Tibial nerve (tissue), 4 donors: ENCODE data around the gene PDE1A. TPM values are rescaled to one million over a fixed set of nuclear protein-coding genes. Genes with fewer than 3 reads are reported as not detected.

Experiments
- DNase-seq, 2 donors: peaks; one replicate each; pipeline ENCODE4 v3.0.0-alpha.2; 2019; ENCODE audit warnings: low spot score in 2 of 2
- H3K27ac ChIP-seq, 4 donors: fragments of 200-600 bp; sonication (generic) in 3 of 4; one replicate each; pipeline ENCODE4 v1.5.1; 2017 to 2019; ENCODE audit warnings: mild to moderate bottlenecking in 1 of 4
- H3K27me3 ChIP-seq, 2 donors: fragments of 200-600 bp; sonication (generic) in 1 of 2; one replicate each; pipeline versions ENCODE4 v1.5.1 to v1.6.0; 2017 to 2019
- H3K36me3 ChIP-seq, 3 donors: fragments of 200-600 bp; sonication (generic); one replicate each; pipeline ENCODE4 v1.5.1; 2018 to 2019
- H3K4me1 ChIP-seq, 4 donors: fragments of 200-600 bp; sonication (generic) in 3 of 4; one replicate each; pipeline ENCODE4 v1.5.1; 2017 to 2019
- H3K4me3 ChIP-seq, 4 donors: fragments of 200-600 bp; sonication (generic) in 3 of 4; one replicate each; pipeline ENCODE4 v1.5.1; 2017 to 2019; ENCODE audit warnings: mild to moderate bottlenecking in 1 of 4, moderate library complexity in 1 of 4
- H3K9me3 ChIP-seq, 4 donors: fragments of 200-600 bp; sonication (generic) in 3 of 4; one replicate each; pipeline ENCODE4 v1.5.1; 2017 to 2019
- EP300 ChIP-seq, 2 donors: sonication (generic); formaldehyde crosslinking; IDR thresholded peaks; one replicate each; pipeline ENCODE4 v1.6.1; 2017; ENCODE audit warnings: antibody characterized with exemption in 2 of 2, mild to moderate bottlenecking in 1 of 2
- POLR2A ChIP-seq, 2 donors: fragments of 450-650 bp; IDR thresholded peaks; one replicate each; pipeline ENCODE4 v1.6.1; 2017; ENCODE audit warnings: antibody characterized with exemption in 2 of 2, mild to moderate bottlenecking in 2 of 2, moderate library complexity in 2 of 2
- WGBS, 2 donors: methylation state at CpG; one replicate each; pipeline ENCODE4 v1.1.5; 2018; 5-methylcytosine and 5-hydroxymethylcytosine counted together
- total RNA-seq, 4 donors: library from RNA; depleted of rRNA; stranded (reverse); fragments of >200 nt; gene quantifications; one replicate each; pipeline ENCODE4 v1.1.0, GENCODE V29; 2016
- TF ChIP-seq, protein P1 (sequence below), 5 experiments: fragments of 200-600 bp in 3 of 5; fragments of 450-650 bp in 2 of 5; sonication (generic) in 3 of 5; IDR thresholded peaks; one replicate each; pipeline ENCODE4 v1.5.1; 2016 to 2019; ENCODE audit warnings: antibody characterized with exemption in 5 of 5, mild to moderate bottlenecking in 3 of 5, moderate library complexity in 2 of 5

Gene PDE1A
- total RNA-seq, 4 donors from 2014 or later: 21.6 to 51.8 (median 43.7) TPM

DNA sequence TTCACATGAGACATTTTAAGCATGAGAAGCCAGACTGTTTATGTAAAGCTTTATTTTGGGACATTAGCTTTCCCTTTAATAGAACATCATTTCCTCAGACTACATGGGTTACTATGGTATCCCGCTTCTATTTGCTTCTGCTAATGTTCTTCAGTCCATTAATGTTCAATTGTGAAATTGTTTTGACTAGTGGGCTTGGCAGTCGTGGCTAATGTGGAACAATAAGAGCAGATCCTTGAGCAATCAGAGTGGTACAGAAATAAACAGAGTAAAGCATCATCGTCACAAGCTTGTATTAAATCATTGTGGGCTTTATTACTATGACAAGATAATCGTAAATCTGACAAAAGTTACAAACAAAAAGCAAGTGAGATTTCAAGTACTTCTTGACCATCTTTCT is 60.2 kb downstream of the PDE1A start:
- WGBS, 2 donors: 62 to 67% methylated on average over 4 of the region's 4 CpGs
- Histone ChIP-seq H3K36me3 (no peaks in the 10 kb centered on the region), H3K27ac (peak overlapping the region in 2 of 4 donors; percentile 18 to 36), H3K4me1 (peaks cover 0 to 8% (median 0%) of the 10 kb centered on the region in 4 donors), H3K27me3 (no peaks in the 10 kb centered on the region), H3K4me3 (no peak overlapping the region), H3K9me3 (no peaks in the 10 kb centered on the region)
- DNase-seq: peak in 1 of 2 donors; percentile 29
- peak; percentile 9 to 73 for TF ChIP-seq EP300 (IDR thresholded peaks at IDR 0.05)
- TF ChIP-seq POLR2A (IDR thresholded peaks at IDR 0.05): no peak
- TF ChIP-seq, protein P1, sequence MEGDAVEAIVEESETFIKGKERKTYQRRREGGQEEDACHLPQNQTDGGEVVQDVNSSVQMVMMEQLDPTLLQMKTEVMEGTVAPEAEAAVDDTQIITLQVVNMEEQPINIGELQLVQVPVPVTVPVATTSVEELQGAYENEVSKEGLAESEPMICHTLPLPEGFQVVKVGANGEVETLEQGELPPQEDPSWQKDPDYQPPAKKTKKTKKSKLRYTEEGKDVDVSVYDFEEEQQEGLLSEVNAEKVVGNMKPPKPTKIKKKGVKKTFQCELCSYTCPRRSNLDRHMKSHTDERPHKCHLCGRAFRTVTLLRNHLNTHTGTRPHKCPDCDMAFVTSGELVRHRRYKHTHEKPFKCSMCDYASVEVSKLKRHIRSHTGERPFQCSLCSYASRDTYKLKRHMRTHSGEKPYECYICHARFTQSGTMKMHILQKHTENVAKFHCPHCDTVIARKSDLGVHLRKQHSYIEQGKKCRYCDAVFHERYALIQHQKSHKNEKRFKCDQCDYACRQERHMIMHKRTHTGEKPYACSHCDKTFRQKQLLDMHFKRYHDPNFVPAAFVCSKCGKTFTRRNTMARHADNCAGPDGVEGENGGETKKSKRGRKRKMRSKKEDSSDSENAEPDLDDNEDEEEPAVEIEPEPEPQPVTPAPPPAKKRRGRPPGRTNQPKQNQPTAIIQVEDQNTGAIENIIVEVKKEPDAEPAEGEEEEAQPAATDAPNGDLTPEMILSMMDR (IDR thresholded peaks at IDR 0.05): no peak

DNA sequence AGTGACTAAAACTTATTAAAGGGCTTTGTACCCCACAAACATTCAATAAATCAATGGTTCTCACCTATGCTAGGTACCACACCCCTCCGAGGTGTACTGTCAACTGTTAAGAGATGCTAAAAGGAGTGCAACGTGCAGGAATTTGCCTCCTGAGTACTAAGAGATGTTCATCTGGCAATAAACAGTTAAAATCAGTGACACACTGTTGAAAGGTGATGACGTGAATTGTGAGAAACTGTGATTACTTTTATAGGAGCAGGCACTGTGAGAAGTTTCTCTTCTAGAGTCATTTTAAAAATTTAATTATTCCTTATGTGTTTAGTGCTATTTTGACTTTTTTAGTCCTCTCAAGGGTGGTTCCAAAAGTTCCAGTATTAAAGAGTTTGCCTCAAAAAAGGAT is 61.0 kb downstream of the PDE1A start:
- H3K4me1 ChIP-seq: peaks cover 0 to 7% (median 0%) of the 10 kb centered on the region in 4 donors
- H3K9me3 ChIP-seq: no peaks in the 10 kb centered on the region
- TF ChIP-seq, protein P1 (IDR thresholded peaks at IDR 0.05): no peak
- TF ChIP-seq POLR2A (IDR thresholded peaks at IDR 0.05): no peak
- no peak for TF ChIP-seq EP300 (IDR thresholded peaks at IDR 0.05)
- no peaks in the 10 kb centered on the region for H3K36me3 ChIP-seq
- H3K27me3 ChIP-seq: no peaks in the 10 kb centered on the region
- no peak for DNase-seq
- H3K4me3 ChIP-seq: no peak overlapping the region
- WGBS, 2 donors: 71 to 80% methylated on average over 3 of the region's 3 CpGs
- H3K27ac ChIP-seq: peak overlapping the region in 1 of 4 donors; percentile 24

DNA sequence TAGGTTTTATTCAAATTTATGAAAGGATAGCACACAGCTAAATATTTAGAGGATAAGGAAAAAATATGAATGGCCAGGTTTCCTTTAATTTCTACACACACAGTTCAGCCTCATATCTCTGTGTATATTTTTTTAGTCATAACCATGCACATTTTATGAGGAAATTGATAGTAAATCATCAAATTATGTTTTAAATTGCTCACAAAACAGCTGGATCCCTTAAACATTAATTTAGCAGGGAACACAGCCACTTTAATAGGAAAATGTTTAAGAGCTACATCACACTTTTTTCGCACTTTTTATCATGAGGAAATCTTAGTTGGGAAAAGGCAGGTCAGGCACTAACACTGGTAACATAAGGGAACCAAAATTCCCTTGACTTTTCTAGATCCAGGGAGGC is 65.4 kb downstream of the PDE1A start:
- 84 to 92% methylated on average over 1 of the region's 1 CpG for WGBS, 2 donors
- no peak overlapping the region for H3K27ac ChIP-seq

DNA sequence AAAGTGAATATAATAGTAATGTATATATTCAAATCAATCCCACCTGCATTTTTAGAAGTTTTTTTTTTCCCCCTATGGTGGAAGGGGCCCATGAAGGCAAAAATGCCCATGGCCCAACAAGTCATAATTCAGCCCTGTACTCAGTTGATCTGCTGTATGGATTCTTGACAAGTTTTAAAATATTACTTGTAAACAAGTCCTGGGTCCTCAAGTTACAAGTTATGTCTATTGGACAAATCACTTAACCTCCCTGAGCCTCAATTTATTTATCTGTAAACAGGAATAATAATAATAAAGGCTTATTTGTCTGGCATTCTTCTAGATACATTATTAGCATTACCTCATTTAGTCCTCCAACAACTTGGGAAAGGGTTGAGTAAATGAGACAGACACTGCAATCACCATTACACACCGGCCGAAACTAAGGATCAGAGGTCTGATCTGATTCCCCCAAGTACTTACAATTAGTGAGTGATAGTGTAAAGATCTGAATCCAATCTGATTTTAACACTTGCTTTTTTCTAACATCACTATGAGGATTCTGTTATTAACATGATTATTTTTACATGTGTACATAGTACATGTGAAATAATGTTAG is 66.1 kb downstream of the PDE1A start:
- WGBS, 2 donors: 83 to 84% methylated on average over 2 of the region's 2 CpGs
- Histone ChIP-seq H3K4me1 (no peaks in the 10 kb centered on the region), H3K36me3 (no peaks in the 10 kb centered on the region), H3K9me3 (no peaks in the 10 kb centered on the region), H3K4me3 (no peak overlapping the region), H3K27ac (peak overlapping the region in 1 of 4 donors; percentile 49), H3K27me3 (no peaks in the 10 kb centered on the region)
- TF ChIP-seq, protein P1 (IDR thresholded peaks at IDR 0.05): no peak
- no peak for TF ChIP-seq EP300 (IDR thresholded peaks at IDR 0.05)
- TF ChIP-seq POLR2A (IDR thresholded peaks at IDR 0.05): no peak
- no peak for DNase-seq

More for the DNA sequence above, 65.4 kb downstream of the PDE1A start:
- H3K9me3 ChIP-seq: no peaks in the 10 kb centered on the region
- no peaks in the 10 kb centered on the region for H3K4me1 ChIP-seq
- no peaks in the 10 kb centered on the region for H3K27me3 ChIP-seq
- no peak overlapping the region for H3K4me3 ChIP-seq
- TF ChIP-seq EP300 (IDR thresholded peaks at IDR 0.05) (no peak), POLR2A (IDR thresholded peaks at IDR 0.05) (no peak)
- TF ChIP-seq, protein P1 (IDR thresholded peaks at IDR 0.05): no peak
- no peak for DNase-seq
- no peaks in the 10 kb centered on the region for H3K36me3 ChIP-seq

DNA sequence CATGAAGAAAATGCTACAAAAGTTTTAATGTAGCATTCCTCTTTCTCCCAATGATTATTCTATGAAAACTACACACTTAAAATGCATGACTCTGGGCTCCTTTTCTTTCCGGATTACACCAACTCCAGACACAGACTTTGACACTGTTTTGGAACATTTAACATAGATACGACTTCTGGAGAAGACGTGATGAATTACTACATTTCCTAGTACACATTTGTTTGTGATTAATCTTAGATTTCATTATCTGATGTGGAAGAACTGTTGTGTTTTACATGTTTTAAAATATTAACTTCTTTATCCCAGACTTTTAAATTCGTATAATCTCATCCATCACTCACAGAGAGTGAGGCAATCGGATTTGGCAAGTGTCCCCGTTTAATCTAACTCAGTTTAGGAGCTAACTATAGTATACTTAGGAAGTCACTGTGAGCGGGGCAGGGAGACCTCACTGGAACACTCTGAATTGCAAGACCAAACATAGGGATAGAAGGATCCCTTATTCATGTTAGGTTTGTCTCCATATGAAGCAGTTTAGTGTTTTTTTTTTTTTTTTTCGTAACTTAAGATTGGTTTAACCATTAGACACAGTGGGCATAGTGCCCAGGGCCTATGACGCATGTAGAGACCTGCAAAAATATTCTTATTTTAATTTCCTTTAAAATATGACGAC is 66.7 kb downstream of the PDE1A start:
- H3K4me3 ChIP-seq: no peak overlapping the region
- H3K4me1 ChIP-seq: no peaks in the 10 kb centered on the region
- no peaks in the 10 kb centered on the region for H3K27me3 ChIP-seq
- H3K9me3 ChIP-seq: no peaks in the 10 kb centered on the region
- peak in 1 of 2 donors; percentile 19 for DNase-seq
- peak overlapping the region in 2 of 4 donors; percentile 38 to 49 for H3K27ac ChIP-seq
- H3K36me3 ChIP-seq: no peaks in the 10 kb centered on the region
- no peak for TF ChIP-seq EP300 (IDR thresholded peaks at IDR 0.05)
- WGBS, 2 donors: 66% methylated on average over 10 of the region's 10 CpGs
